Measurements from ENCODE around the gene OTUB2. TPM values are rescaled to one million over a fixed set of nuclear protein-coding genes. Genes with fewer than 3 reads are reported as not detected.

Gene OTUB2
- total RNA-seq, 1 donor from 2014 or later = 1.3 TPM

DNA sequence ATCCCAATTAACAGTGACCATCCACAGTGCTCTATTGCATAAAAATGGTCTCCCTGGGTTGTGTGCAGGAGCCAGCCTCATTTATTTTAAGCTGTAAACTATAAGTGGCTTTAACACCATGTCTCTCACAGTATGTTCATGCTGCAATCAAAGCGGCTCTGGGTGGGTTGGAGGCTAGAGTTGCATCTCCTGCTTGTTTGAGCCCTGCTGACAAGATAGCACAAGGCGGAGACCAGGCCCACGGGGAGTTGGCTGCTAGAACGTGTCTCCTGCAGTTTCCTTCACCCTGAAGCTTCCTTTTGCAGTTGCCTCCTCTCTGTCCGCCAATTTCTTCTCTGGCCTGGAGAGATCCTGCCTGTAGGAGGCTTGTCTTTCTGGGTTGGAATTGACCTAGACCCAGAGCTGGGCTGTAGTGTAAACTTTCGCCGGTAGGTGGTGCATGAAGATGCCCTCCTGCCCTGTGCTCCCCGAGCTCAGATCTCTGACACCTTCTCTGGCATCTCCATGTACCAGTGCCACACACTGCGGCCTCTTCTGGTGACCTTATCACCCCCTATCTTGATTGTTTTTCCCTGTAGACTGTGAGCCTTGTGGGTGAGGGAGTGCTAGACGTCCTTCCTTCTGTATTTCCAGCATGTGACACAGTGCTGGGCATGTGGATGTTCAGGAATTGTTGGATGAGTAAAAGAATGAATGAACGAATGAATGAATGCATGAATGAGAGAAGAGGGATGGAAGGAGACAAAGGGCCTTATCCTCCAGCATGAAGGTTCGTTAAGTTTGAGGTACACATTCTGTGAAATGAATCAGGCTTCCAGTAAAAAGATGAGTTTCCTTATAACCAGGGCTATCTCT lies 10.4 kb downstream of the OTUB2 start:
- peak; percentile 63 for DNase-seq (ENCODE audit: low read depth)
- TF ChIP-seq, protein P1, sequence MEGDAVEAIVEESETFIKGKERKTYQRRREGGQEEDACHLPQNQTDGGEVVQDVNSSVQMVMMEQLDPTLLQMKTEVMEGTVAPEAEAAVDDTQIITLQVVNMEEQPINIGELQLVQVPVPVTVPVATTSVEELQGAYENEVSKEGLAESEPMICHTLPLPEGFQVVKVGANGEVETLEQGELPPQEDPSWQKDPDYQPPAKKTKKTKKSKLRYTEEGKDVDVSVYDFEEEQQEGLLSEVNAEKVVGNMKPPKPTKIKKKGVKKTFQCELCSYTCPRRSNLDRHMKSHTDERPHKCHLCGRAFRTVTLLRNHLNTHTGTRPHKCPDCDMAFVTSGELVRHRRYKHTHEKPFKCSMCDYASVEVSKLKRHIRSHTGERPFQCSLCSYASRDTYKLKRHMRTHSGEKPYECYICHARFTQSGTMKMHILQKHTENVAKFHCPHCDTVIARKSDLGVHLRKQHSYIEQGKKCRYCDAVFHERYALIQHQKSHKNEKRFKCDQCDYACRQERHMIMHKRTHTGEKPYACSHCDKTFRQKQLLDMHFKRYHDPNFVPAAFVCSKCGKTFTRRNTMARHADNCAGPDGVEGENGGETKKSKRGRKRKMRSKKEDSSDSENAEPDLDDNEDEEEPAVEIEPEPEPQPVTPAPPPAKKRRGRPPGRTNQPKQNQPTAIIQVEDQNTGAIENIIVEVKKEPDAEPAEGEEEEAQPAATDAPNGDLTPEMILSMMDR (IDR thresholded peaks at IDR 0.05; ENCODE audit: insufficient read depth, low read length, severe bottlenecking) = peak; percentile 86
- no peak overlapping the region for H3K4me3 ChIP-seq (ENCODE audit: low read depth, low read length)
- no peaks in the 10 kb centered on the region for H3K36me3 ChIP-seq (ENCODE audit: control insufficient read depth, insufficient read depth, low read length)
- H3K27me3 ChIP-seq (ENCODE audit: control insufficient read depth, insufficient read depth, low read length) = no peaks in the 10 kb centered on the region
- FAIRE-seq = peak; percentile 86

DNA sequence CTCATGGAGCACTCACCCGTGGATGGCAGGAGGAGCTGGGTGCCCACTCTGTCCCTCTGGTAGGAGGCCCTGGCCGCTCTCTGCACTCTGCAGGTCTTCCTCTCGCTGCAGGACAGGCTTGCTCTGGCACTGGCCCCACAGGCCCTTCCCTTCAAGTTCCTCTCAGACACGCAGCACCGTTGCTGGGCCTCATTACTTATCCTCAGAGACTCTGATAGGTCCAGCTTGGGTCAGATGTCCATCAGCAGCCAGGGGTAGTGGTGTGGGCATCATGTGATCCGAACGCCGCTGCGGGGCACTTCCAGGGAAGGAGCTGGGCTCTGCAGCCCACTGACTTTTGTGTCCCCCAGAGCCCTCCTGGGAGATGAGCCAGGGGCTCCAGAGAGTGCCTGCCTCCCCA lies 11.8 kb downstream of the OTUB2 start:
- DNase-seq (ENCODE audit: low read depth) (no peak), FAIRE-seq (no peak)
- TF ChIP-seq, protein P1 (IDR thresholded peaks at IDR 0.05; ENCODE audit: insufficient read depth, low read length, severe bottlenecking) = no peak
- Histone ChIP-seq H3K4me3 (ENCODE audit: low read depth, low read length) (no peak overlapping the region), H3K27me3 (ENCODE audit: control insufficient read depth, insufficient read depth, low read length) (no peaks in the 10 kb centered on the region), H3K36me3 (ENCODE audit: control insufficient read depth, insufficient read depth, low read length) (no peaks in the 10 kb centered on the region)

DNA sequence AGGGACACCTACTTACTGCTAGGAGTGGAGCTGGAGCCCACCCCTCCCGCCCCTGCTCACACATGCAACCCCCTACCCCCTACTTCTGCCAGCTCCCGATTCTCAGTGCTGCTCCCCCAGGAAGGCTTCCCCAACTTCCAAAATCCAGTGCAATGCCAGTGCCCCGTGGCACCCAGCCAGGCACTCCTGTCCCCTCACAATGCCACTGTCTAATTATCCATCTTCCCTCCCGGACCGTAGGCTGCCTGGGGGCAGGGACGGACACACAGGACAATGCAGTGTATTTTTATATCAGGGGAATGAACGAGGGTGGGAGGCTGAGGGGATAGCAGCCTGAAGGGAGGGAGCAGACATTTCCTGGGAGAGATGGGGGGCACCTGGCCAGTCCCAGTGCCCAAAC lies 12.4 kb downstream of the OTUB2 start:
- Histone ChIP-seq H3K4me3 (ENCODE audit: low read depth, low read length) (no peak overlapping the region), H3K36me3 (ENCODE audit: control insufficient read depth, insufficient read depth, low read length) (no peaks in the 10 kb centered on the region), H3K27me3 (ENCODE audit: control insufficient read depth, insufficient read depth, low read length) (no peaks in the 10 kb centered on the region)
- FAIRE-seq (no peak), DNase-seq (ENCODE audit: low read depth) (no peak)
- TF ChIP-seq, protein P1 (IDR thresholded peaks at IDR 0.05; ENCODE audit: insufficient read depth, low read length, severe bottlenecking) = no peak

DNA sequence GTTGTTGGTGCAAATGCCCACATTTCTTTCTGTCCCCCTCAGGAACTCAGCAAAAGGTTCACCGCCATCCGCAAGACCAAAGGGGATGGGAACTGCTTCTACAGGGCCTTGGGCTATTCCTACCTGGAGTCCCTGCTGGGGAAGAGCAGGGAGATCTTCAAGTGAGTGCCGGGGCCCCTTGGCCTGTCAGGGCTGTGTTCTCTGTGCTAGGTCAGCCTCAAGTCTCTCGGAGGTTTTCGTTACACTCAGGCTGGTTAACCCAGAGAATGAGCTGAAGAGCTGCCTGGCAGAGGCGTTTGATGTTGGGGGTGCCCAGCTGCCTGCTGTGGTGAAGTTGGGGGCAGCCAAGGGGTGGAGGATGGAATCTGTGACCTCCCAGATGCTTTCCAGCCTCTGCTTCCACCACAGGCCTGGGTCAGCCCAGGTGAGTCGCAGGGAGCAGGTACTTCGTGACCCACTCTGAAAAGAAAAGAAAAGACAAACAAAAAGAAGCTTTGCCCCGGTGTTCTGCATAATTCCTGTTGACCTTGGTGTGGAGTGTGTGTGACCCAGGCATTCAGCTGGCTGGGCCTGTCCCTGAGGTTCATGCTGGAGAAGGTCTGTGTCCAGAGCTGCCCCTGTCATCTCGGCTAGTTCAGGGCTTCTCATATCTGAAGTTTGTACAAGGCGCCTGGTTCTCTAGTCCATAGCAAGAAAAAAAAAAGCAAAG lies 12.9 kb downstream of the OTUB2 start:
- DNase-seq (ENCODE audit: low read depth) = no peak
- FAIRE-seq = no peak
- TF ChIP-seq, protein P1 (IDR thresholded peaks at IDR 0.05; ENCODE audit: insufficient read depth, low read length, severe bottlenecking) = no peak
- no peaks in the 10 kb centered on the region for H3K27me3 ChIP-seq (ENCODE audit: control insufficient read depth, insufficient read depth, low read length)
- no peak overlapping the region for H3K4me3 ChIP-seq (ENCODE audit: low read depth, low read length)
- H3K36me3 ChIP-seq (ENCODE audit: control insufficient read depth, insufficient read depth, low read length) = peaks cover 1% of the 10 kb centered on the region

DNA sequence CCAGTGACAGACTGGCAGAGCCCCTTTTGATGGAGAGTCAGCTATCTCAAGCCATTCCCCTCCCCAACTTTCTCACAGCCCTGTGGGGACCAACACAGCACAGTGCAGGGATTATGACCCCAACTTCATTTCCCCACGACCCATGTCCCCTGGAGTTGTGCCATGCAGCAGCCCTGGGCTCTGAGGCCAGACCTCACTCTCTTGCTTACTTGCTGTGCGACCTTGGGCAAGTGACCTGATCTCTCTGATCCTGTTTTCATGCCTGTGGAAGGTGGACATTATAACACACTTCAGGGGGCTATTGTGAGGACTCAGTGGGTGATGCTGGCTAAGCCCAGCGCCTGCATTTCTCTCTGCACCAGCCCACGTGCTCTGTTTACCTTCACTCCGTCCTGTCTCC lies 14.1 kb downstream of the OTUB2 start:
- TF ChIP-seq, protein P1 (IDR thresholded peaks at IDR 0.05; ENCODE audit: insufficient read depth, low read length, severe bottlenecking) = no peak
- Histone ChIP-seq H3K27me3 (ENCODE audit: control insufficient read depth, insufficient read depth, low read length) (no peaks in the 10 kb centered on the region), H3K4me3 (ENCODE audit: low read depth, low read length) (no peak overlapping the region), H3K36me3 (ENCODE audit: control insufficient read depth, insufficient read depth, low read length) (peaks cover 1% of the 10 kb centered on the region)
- FAIRE-seq (no peak), DNase-seq (ENCODE audit: low read depth) (no peak)
